ENCODE results near the gene KIAA1549. TPM values are rescaled to one million over a fixed set of nuclear protein-coding genes. Genes with fewer than 3 reads are reported as not detected.

KIAA1549 gene
- total and polyA plus RNA-seq, 2 of the 8 experiments (the other 6 are each of a cell fraction or from before 2014, with no cell fraction given), result 6.5 to 17.3 TPM

DNA sequence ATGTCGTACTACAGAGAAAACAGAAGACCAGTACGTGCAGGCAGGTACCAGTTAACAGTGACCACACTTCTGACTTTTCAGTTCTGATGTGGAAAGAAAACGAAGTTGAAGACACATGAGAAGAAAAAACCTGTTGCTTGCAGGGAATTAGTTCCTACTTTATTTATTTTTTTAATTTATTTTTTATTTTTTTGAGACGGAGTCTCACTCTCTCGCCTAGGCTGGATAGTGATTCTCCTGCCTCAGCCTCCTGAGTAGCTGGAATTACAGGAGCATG, 109.4 kb downstream of the KIAA1549 start (continued):
- TF ChIP-seq, protein P1, sequence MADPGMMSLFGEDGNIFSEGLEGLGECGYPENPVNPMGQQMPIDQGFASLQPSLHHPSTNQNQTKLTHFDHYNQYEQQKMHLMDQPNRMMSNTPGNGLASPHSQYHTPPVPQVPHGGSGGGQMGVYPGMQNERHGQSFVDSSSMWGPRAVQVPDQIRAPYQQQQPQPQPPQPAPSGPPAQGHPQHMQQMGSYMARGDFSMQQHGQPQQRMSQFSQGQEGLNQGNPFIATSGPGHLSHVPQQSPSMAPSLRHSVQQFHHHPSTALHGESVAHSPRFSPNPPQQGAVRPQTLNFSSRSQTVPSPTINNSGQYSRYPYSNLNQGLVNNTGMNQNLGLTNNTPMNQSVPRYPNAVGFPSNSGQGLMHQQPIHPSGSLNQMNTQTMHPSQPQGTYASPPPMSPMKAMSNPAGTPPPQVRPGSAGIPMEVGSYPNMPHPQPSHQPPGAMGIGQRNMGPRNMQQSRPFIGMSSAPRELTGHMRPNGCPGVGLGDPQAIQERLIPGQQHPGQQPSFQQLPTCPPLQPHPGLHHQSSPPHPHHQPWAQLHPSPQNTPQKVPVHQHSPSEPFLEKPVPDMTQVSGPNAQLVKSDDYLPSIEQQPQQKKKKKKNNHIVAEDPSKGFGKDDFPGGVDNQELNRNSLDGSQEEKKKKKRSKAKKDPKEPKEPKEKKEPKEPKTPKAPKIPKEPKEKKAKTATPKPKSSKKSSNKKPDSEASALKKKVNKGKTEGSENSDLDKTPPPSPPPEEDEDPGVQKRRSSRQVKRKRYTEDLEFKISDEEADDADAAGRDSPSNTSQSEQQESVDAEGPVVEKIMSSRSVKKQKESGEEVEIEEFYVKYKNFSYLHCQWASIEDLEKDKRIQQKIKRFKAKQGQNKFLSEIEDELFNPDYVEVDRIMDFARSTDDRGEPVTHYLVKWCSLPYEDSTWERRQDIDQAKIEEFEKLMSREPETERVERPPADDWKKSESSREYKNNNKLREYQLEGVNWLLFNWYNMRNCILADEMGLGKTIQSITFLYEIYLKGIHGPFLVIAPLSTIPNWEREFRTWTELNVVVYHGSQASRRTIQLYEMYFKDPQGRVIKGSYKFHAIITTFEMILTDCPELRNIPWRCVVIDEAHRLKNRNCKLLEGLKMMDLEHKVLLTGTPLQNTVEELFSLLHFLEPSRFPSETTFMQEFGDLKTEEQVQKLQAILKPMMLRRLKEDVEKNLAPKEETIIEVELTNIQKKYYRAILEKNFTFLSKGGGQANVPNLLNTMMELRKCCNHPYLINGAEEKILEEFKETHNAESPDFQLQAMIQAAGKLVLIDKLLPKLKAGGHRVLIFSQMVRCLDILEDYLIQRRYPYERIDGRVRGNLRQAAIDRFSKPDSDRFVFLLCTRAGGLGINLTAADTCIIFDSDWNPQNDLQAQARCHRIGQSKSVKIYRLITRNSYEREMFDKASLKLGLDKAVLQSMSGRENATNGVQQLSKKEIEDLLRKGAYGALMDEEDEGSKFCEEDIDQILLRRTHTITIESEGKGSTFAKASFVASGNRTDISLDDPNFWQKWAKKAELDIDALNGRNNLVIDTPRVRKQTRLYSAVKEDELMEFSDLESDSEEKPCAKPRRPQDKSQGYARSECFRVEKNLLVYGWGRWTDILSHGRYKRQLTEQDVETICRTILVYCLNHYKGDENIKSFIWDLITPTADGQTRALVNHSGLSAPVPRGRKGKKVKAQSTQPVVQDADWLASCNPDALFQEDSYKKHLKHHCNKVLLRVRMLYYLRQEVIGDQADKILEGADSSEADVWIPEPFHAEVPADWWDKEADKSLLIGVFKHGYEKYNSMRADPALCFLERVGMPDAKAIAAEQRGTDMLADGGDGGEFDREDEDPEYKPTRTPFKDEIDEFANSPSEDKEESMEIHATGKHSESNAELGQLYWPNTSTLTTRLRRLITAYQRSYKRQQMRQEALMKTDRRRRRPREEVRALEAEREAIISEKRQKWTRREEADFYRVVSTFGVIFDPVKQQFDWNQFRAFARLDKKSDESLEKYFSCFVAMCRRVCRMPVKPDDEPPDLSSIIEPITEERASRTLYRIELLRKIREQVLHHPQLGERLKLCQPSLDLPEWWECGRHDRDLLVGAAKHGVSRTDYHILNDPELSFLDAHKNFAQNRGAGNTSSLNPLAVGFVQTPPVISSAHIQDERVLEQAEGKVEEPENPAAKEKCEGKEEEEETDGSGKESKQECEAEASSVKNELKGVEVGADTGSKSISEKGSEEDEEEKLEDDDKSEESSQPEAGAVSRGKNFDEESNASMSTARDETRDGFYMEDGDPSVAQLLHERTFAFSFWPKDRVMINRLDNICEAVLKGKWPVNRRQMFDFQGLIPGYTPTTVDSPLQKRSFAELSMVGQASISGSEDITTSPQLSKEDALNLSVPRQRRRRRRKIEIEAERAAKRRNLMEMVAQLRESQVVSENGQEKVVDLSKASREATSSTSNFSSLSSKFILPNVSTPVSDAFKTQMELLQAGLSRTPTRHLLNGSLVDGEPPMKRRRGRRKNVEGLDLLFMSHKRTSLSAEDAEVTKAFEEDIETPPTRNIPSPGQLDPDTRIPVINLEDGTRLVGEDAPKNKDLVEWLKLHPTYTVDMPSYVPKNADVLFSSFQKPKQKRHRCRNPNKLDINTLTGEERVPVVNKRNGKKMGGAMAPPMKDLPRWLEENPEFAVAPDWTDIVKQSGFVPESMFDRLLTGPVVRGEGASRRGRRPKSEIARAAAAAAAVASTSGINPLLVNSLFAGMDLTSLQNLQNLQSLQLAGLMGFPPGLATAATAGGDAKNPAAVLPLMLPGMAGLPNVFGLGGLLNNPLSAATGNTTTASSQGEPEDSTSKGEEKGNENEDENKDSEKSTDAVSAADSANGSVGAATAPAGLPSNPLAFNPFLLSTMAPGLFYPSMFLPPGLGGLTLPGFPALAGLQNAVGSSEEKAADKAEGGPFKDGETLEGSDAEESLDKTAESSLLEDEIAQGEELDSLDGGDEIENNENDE (IDR thresholded peaks at IDR 0.05; ENCODE audit: insufficient replicate concordance, low read length), result no peak
- no peak for TF ChIP-seq EP300 (IDR thresholded peaks at IDR 0.05; ENCODE audit: borderline replicate concordance in 1 of 2, low read depth in 2 of 2, low read length in 2 of 2)
- no peak for TF ChIP-seq POLR2A (IDR thresholded peaks at IDR 0.05; ENCODE audit: control extremely low read depth in 1 of 2, low read depth in 2 of 2, low read length in 2 of 2)
- TF ChIP-seq ZNF274 (IDR thresholded peaks at IDR 0.05; ENCODE audit: borderline replicate concordance, extremely low read depth, low read length), result no peak
- no peak for TF ChIP-seq CTBP2 (IDR thresholded peaks at IDR 0.05; ENCODE audit: borderline replicate concordance, insufficient read depth, insufficient read length, low read length)
- TF ChIP-seq SIRT6 (IDR thresholded peaks at IDR 0.05; ENCODE audit: low read length), result no peak
- TF ChIP-seq CHD1 (IDR thresholded peaks at IDR 0.05; ENCODE audit: low read depth, low read length), result no peak
- TF ChIP-seq SRF (IDR thresholded peaks at IDR 0.05; ENCODE audit: low read depth, low read length), result no peak

All from H1 (cell line).